Stimulated activated CD8-positive, alpha-beta memory T cell treated with anti-CD3 and anti-CD28 coated beads, Interleukin-12 subunit alpha, Interleukin-12 subunit beta, amount 100 ng/mL, for 1 hour (primary cell): ENCODE results near the gene KLHL8.
"Not testable (repeated sequence)": the region's sequence is repeated elsewhere in the genome, so short reads cannot be mapped to it uniquely, and the experiment has no call there.

Experiments used
- DNase-seq: peaks from one replicate; pipeline ENCODE4 v3.0.0-alpha.2; 2020; ENCODE audit warnings: low read depth

KLHL8 gene

GRCh38 chr4:87171944-87172343 lies 48.5 kb downstream of the KLHL8 start:
- no peak for DNase-seq

- DNase-seq = no peak
Measured at GRCh38 chr4:87166296-87166854, 54.0 kb downstream of the KLHL8 start.

- DNase-seq = no peak
Measured at GRCh38 chr4:87165892-87166291, 54.5 kb downstream of the KLHL8 start.

GRCh38 chr4:87153078-87153870 lies 67.1 kb downstream of the KLHL8 start:
- DNase-seq = no peak

- no peak for DNase-seq
Measured at GRCh38 chr4:87152310-87153041, 67.9 kb downstream of the KLHL8 start.

GRCh38 chr4:87151730-87152129 lies 68.7 kb downstream of the KLHL8 start:
- DNase-seq = no peak

- peak; percentile 36 for DNase-seq
Measured at GRCh38 chr4:87150498-87151261, 69.7 kb downstream of the KLHL8 start.

- no peak for DNase-seq
Measured at GRCh38 chr4:87147116-87147515, 73.3 kb downstream of the KLHL8 start.

- DNase-seq = not testable (repeated sequence)
Measured at GRCh38 chr4:87145934-87146333, 74.5 kb downstream of the KLHL8 start.

GRCh38 chr4:87144356-87144755 lies 76.1 kb downstream of the KLHL8 start:
- DNase-seq = no peak

GRCh38 chr4:87141428-87141827 lies 79.0 kb downstream of the KLHL8 start:
- no peak for DNase-seq

- no peak for DNase-seq
Measured at GRCh38 chr4:87134122-87134521, 86.3 kb downstream of the KLHL8 start.

GRCh38 chr4:87133183-87133582 lies 87.2 kb downstream of the KLHL8 start:
- no peak for DNase-seq

GRCh38 chr4:87132035-87132434 lies 88.4 kb downstream of the KLHL8 start:
- no peak for DNase-seq

- no peak for DNase-seq
Measured at GRCh38 chr4:87130985-87131703, 89.3 kb downstream of the KLHL8 start.

GRCh38 chr4:87129681-87130080 lies 90.7 kb downstream of the KLHL8 start:
- no peak for DNase-seq

- DNase-seq = no peak
Measured at GRCh38 chr4:87128006-87128705, 92.3 kb downstream of the KLHL8 start.

GRCh38 chr4:87126056-87126455 lies 94.4 kb downstream of the KLHL8 start:
- DNase-seq = no peak

- no peak for DNase-seq
Measured at GRCh38 chr4:87122252-87122651, 98.2 kb downstream of the KLHL8 start.

GRCh38 chr4:87121341-87122065 lies 98.9 kb downstream of the KLHL8 start:
- DNase-seq = no peak
